Muscle layer of duodenum (tissue), 2 donors: Measurements from ENCODE around the gene NCOA1.
"Not testable (repeated sequence)": the region's sequence is repeated elsewhere in the genome, so short reads cannot be mapped to it uniquely, and the experiment has no call there.

Source experiments
- H3K27ac ChIP-seq: one replicate; pipeline ENCODE4 v1.7.0; 2013; ENCODE audit warnings: mild to moderate bottlenecking, low read length
- H3K27me3 ChIP-seq: one replicate; pipeline ENCODE4 v1.7.0; 2013; ENCODE audit warnings: low read depth, mild to moderate bottlenecking, control low read depth, low read length
- H3K36me3 ChIP-seq, 2 donors: one replicate each; pipeline ENCODE4 v1.7.0; 2013; ENCODE audit warnings: low read length in 2 of 2, control low read depth in 1 of 2, mild to moderate bottlenecking in 1 of 2; ENCODE audit not compliant: insufficient read depth in 2 of 2, control insufficient read depth in 1 of 2
- H3K4me1 ChIP-seq, 2 donors: one replicate each; pipeline ENCODE4 v1.7.0; 2013; ENCODE audit warnings: low read length in 2 of 2, mild to moderate bottlenecking in 2 of 2, control low read depth in 1 of 2, moderate library complexity in 1 of 2; ENCODE audit not compliant: insufficient read depth in 2 of 2, control insufficient read depth in 1 of 2
- H3K4me3 ChIP-seq, 2 donors: one replicate each; pipeline ENCODE4 v1.7.0; 2013; ENCODE audit warnings: low read length in 2 of 2, low read depth in 1 of 2, mild to moderate bottlenecking in 1 of 2
- H3K9me3 ChIP-seq, 2 donors: one replicate each; pipeline ENCODE4 v1.7.0; 2013; ENCODE audit warnings: low read length in 2 of 2, control low read depth in 1 of 2, mild to moderate bottlenecking in 1 of 2; ENCODE audit not compliant: control insufficient read depth in 1 of 2
- donor health status: healthy.

The NCOA1 gene

GRCh38 chr2:24793761-24794435 is 302.8 kb downstream of the NCOA1 start:
- peaks cover 0 to 3% of the 10 kb centered on the region in 2 donors for H3K36me3 ChIP-seq
- peak overlapping the region; percentile 76 to 98 for H3K4me3 ChIP-seq
- H3K27me3 ChIP-seq = no peaks in the 10 kb centered on the region
- peaks cover 0 to 12% of the 10 kb centered on the region in 2 donors for H3K4me1 ChIP-seq
- H3K9me3 ChIP-seq = no peaks in the 10 kb centered on the region
- no peak overlapping the region for H3K27ac ChIP-seq

DNA sequence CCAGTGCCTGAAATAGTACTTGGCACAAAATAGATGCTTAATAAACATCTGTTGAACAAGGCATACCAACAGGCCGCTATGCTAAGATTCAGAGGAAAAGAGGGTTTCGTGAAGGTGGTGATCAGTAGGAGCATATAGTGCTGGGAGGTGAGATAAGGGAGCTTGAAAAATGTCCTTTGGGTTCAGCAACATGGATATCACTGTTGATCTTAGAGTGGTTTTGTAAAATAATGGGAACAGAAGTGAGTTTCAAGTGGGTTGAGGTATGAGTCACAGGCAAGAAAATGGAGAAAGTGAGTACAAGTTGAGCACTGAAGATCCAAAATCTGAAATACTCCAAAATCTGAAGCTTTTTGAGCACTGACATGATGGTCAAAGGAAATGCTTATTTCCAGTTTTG is 306.6 kb downstream of the NCOA1 start:
- Histone ChIP-seq H3K36me3 (peaks cover 0 to 5% of the 10 kb centered on the region in 2 donors), H3K27ac (no peak overlapping the region), H3K4me1 (peaks cover 0 to 5% of the 10 kb centered on the region in 2 donors), H3K9me3 (no peaks in the 10 kb centered on the region), H3K27me3 (no peaks in the 10 kb centered on the region), H3K4me3 (no peak overlapping the region)

- not testable (repeated sequence) for H3K36me3 ChIP-seq, H3K27me3 ChIP-seq, H3K4me3 ChIP-seq, H3K27ac ChIP-seq, H3K4me1 ChIP-seq, H3K9me3 ChIP-seq
These were observed 309.4 kb downstream of the NCOA1 start for GRCh38 chr2:24800487-24800886.

DNA sequence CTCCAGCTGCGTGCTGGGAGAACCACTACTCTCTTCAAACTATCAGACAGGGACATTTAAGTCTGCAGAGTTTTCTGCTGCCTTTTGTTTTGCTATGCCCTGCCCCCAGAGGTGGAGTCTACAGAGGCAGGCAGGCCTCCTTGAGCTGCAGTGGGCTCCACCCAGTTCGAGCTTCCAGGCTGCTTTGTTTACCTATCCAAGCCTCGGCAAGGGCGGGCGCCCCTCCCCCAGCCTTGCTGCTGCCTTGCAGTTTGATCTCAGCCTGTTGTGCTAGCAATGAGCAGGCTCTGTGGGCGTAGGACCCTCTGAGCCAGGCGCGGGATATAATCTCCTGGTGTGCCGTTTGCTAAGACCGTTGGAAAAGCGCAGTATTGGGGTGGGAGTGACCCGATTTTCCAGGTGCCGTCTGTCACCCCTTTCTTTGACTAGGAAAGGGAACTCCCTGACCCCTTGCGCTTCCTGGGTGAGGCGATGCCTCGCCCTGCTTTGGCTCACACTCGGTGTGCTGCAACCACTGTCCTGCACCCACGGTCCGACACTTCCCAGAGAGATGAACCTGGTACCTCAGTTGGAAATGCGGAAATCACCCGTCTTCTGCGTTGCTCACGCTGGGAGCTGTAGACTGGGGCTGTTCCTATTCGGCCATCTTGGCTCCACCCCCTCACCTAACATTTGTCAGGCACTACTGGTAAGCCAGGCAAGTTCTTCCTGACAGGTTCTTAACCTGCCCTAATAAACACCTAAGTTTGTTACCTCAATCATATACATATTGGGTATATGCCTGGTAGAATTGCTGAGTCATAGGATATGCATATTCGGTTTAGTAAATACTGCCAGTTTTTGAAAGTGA is 315.0 kb downstream of the NCOA1 start:
- H3K27ac ChIP-seq = not testable (repeated sequence)

DNA sequence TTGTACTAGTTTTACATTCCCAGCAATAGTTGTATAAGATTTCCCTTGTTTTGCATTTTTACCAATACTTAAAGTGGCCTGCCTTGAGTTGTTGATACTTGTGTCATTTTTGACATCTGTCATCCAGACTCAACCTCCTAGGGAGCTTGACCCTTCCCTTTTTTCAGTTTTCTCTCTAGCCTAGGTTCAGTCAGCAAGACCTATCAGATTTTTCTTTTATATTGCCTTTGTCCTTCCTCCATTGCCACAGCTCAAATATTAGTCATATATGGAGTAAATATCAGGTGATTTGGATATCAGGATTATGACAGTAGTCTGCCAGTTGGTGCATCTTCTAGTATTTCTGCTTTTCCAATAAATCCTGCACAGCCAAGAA is 315.6 kb downstream of the NCOA1 start:
- H3K27me3 ChIP-seq = no peaks in the 10 kb centered on the region
- H3K4me1 ChIP-seq = no peaks in the 10 kb centered on the region
- peaks cover 0 to 4% of the 10 kb centered on the region in 2 donors for H3K36me3 ChIP-seq
- no peak overlapping the region for H3K27ac ChIP-seq
- no peak overlapping the region for H3K4me3 ChIP-seq
- H3K9me3 ChIP-seq = peaks cover 0 to 2% of the 10 kb centered on the region in 2 donors

More for the DNA sequence above, 315.0 kb downstream of the NCOA1 start:
- not testable (repeated sequence) for H3K4me1 ChIP-seq, H3K27me3 ChIP-seq, H3K4me3 ChIP-seq, H3K36me3 ChIP-seq, H3K9me3 ChIP-seq

- Histone ChIP-seq H3K27me3 (no peaks in the 10 kb centered on the region), H3K36me3 (peaks cover 0 to 4% of the 10 kb centered on the region in 2 donors), H3K9me3 (peaks cover 0 to 2% of the 10 kb centered on the region in 2 donors), H3K4me3 (no peak overlapping the region), H3K4me1 (no peaks in the 10 kb centered on the region), H3K27ac (no peak overlapping the region)
These were observed 318.4 kb downstream of the NCOA1 start for GRCh38 chr2:24809316-24810007.

GRCh38 chr2:24813691-24814137 is 322.7 kb downstream of the NCOA1 start:
- Histone ChIP-seq H3K36me3 (no peaks in the 10 kb centered on the region), H3K27ac (no peak overlapping the region), H3K27me3 (no peaks in the 10 kb centered on the region), H3K4me1 (no peaks in the 10 kb centered on the region), H3K4me3 (no peak overlapping the region), H3K9me3 (no peaks in the 10 kb centered on the region)

GRCh38 chr2:24814516-24814915 is 323.5 kb downstream of the NCOA1 start:
- no peak overlapping the region for H3K4me3 ChIP-seq
- no peaks in the 10 kb centered on the region for H3K36me3 ChIP-seq
- H3K27ac ChIP-seq = no peak overlapping the region
- H3K27me3 ChIP-seq = no peaks in the 10 kb centered on the region
- H3K9me3 ChIP-seq = no peaks in the 10 kb centered on the region
- no peaks in the 10 kb centered on the region for H3K4me1 ChIP-seq

DNA sequence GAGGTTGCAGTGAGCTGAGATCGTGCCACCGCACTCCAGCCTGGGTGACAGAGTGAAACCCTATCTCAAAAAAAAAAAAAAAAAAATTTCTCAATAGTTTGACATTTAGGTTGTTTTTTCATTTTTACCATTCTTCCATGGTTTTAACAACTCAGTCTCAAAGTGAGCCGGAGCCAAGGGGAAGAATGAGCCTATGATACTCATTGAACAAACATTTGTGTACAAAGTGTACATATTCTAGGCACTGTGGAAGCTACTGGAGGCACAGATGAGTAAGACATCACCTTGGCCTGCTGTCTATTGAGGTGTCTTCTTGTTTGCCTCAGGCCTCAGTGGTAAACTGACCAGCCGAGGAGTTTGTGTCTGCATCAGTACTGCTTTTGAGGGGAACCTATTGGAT is 324.1 kb downstream of the NCOA1 start:
- H3K9me3 ChIP-seq = no peaks in the 10 kb centered on the region
- no peak overlapping the region for H3K27ac ChIP-seq
- no peak overlapping the region for H3K4me3 ChIP-seq
- H3K27me3 ChIP-seq = no peaks in the 10 kb centered on the region
- no peaks in the 10 kb centered on the region for H3K4me1 ChIP-seq
- peaks cover 0 to 1% of the 10 kb centered on the region in 2 donors for H3K36me3 ChIP-seq

- Histone ChIP-seq H3K4me1 (no peaks in the 10 kb centered on the region), H3K27me3 (no peaks in the 10 kb centered on the region), H3K27ac (no peak overlapping the region), H3K4me3 (no peak overlapping the region), H3K9me3 (no peaks in the 10 kb centered on the region), H3K36me3 (peaks cover 0 to 11% of the 10 kb centered on the region in 2 donors)
These were observed 325.4 kb downstream of the NCOA1 start for GRCh38 chr2:24816404-24816803.

DNA sequence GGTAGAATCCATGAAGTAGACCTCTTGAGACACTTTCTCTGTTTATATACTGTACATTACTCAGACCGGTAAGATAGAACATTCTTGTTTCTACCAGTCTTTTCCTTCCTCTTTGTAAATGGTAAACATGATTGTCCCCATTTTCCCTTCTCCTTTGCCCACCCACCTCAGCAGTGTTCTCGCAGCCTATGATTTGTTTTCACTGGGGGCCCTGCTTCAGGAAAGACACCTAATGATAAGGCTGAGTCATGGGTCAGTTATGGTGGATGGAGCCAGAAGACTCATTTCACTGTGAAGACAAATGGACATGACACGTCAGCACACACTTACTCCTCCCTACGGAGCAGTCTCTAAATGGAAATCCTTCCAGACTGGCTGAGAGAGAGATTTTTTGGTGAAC is 325.8 kb downstream of the NCOA1 start:
- Histone ChIP-seq H3K36me3 (peaks cover 0 to 13% of the 10 kb centered on the region in 2 donors), H3K9me3 (no peaks in the 10 kb centered on the region)

More for the DNA sequence above, 325.8 kb downstream of the NCOA1 start:
- Histone ChIP-seq H3K27ac (no peak overlapping the region), H3K27me3 (no peaks in the 10 kb centered on the region), H3K4me3 (no peak overlapping the region), H3K4me1 (no peaks in the 10 kb centered on the region)
